ENCODE results near the gene PRKCE.

The PRKCE gene

DNA sequence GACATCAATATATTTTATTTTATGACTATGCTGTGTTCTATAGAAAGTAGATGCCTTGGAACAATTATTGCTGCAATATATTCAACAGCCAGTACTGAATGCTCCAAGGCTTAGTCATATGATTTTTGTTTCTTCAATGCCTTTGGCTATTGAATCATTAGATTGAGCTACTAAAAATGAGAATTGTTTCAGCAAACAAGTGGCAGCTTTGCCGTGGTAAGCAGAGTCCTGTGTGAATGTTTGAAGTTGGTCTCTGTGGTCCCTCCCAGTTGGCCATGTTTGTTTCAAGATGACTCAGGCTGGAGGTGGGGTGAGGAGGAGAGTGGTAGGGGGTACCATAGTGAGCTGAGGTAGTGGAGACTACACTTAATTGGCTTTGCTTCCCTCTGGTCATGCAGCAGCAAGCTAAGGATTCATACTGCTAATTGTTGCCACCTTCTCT lies 447.2 kb downstream of the PRKCE start:
- no peak for DNase-seq

DNA sequence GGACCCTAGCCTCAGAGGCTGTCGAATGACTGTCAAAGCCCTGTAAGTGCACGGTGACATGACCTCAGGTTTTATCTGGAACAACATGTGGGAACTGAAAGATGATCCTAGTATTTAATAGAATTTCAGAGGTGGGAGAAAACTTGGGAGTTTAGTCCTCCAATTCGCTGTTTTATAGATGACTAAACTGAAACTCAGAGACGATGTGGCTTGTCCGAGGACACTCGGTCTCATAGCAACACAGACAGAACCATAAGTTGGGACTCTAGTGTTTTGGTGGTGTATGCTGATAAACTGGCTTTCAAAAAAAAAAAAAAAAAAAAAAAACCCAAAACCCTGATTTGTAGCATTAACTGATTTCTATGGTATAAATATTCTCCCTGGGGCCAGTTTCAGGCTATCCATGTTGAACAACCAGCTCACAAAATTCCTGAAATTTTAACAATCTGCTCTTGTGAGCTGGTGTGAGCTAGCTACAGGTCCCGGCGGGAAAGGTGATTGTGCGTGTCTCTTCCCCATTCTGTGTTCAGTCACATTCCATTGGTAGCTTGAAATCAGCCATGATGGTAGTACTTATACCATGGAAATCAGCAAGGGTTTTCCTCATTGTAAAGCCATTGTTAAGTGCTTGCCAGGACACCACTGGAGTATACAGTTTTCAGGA lies 450.2 kb downstream of the PRKCE start:
- DNase-seq, result no peak

DNA sequence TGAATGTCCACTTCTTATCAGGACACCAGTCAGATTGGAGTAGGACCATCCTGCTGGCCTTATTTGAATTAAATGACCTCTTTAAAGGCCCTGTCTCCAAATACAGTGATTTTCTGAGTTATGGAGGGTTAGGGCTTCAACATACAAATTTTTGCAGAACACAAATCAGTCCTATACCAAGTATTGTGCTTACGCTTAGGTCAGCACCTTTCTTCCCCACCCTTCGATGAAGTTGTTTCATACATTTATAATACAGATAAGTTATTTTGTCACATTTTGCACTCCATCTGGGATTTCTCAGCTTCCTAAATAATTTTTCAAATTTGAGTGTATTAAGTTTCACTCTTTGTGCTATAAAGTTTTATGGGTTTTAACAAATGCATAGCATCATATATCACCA lies 455.2 kb downstream of the PRKCE start:
- DNase-seq, result no peak

DNA sequence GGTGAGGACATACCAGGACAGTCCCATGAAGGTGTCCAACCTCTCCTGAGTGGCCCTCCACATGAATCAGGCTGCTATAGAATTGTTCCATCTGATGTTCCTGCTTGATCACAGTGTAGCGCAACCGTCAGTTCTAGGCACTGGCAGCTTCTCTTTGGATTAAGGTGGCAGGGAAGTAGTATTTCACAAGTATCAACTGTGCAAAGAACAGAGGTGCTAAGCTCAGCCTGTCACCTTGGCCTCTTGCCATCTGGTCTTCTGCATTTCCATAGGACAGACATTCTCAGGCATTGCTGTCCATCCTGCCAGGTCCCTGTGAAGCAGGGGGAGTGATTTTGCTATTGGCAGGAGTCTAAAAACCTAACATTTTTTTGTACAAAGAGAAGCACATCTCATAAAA lies 463.5 kb downstream of the PRKCE start:
- DNase-seq, result no peak

DNA sequence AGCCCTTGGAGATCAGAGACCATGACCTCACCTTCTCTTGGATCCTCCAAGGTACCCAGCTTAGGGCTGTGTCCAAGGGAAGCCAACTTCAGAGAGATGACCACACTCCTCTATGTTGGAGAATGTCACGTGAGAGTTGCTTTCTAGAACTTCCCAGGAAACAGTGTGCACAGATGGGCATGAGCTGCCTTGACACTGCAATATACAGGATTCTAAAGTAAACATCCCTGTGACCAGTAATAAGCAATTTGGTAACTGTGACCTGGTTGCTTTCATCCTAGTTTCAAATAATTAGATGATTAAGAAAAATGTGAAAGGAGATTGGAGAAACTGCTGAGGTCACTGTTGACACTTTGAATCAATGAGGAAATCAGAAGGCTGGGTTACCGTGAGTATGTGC lies 464.7 kb downstream of the PRKCE start:
- DNase-seq, result no peak

DNA sequence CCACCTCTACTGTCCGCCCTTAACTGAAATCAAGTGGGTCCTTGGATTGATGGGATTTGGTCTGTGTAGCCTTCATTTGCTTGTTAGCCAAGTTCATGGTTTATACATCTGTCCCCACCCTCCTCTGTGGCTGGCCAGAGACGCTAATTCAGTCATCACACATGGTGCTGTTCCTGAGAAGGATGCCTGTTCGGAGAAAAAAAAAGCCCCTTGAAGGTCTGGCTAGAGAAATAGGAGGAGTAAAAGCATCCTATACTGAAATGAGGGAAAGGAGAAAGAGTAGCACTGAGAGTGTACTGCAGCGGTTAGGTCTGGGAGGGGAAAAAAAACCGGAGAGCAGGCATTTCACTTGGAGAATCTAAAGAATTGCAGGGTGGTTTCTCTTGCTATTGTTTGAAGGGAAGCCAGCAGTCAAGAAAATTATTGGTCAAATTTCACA lies 465.1 kb downstream of the PRKCE start:
- no peak for DNase-seq

DNA sequence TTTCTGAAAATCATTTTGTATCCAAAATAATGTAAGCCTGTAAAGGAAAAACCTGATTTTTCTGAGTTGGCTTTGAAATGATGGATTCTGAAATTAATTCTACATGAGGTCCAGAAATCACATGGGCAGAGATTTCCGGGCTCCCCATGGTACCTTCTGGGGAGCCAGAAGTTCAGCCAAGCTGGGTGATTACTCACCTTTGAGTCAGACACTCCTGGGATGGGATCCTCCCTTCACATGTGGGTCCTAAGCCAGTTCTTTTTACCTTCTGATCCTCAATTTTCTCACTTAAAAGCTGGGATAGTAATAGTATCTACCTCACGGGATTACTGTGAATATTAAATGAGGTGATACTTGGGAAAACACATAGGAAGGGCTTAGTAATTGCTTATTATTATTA lies 465.9 kb downstream of the PRKCE start:
- no peak for DNase-seq

DNA sequence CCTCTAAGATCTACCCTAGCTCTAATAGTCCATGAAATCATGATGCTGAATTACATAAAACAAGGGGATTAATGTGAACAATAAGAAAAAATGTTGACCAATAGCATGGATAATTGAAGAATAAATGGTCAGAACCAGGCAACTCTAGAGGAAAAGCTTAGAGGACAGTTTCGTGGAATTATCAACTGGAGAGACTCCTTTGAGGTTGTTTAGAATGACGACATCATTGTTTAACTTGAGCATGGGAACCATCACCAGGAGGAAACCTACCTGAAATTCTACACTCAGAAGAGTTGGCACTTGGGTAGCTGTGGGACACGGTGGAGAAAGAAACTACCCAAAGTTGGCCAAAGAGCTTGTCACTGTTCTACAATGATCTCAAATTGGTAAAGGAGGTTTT lies 466.5 kb downstream of the PRKCE start:
- no peak for DNase-seq

DNA sequence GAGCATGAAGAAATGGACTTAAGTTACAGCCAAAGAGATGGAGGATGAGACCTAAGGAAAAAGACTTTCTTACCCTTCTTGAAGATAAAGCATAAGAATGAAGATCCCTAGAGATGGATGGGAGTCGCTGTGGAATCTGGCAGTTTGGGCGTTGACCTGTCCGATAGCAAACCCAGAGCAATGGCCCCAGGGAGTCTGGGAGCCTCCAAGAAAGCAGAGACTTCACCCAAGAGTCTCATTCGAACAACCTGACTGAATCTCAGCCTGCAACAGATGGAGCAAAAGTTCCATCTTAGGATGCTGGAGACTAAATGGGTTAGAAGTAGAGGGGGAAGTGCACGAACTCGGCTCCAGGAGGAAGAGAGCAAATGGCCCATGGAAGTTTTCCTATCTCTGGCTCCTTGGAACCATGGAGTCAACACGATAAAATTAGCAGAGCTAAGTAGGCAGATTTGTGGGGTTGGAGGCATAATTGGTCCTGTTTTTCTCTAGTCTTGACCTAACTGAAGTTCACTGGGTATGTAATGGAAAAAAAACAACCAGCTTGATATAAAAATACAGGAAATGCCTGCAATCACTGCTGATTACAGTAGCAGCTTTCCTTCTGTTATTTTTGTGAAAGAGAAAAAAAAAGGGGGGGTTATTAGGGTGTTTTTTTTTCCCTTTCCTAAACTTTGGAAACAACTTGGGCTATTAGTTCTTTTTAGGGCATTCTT lies 467.3 kb downstream of the PRKCE start:
- DNase-seq, result no peak

DNA sequence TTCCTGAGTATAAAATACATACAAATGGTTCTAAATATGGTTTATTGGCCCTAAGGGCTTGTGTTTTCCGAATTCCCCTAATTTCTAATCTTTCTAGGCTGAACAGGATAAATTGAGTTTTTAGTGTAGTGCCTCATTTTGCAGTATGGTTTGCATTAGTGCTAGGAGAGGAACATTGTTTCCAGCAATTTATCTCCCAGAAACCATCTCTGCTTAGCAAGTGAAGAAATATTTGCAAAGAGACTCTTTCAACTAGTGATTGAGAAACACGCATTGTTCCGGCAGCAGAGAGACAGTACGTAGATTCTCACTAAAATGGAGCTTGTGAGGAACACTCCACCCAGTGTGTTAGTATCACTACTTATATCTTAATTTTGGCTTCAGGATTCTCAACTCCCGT lies 468.0 kb downstream of the PRKCE start:
- no peak for DNase-seq

DNA sequence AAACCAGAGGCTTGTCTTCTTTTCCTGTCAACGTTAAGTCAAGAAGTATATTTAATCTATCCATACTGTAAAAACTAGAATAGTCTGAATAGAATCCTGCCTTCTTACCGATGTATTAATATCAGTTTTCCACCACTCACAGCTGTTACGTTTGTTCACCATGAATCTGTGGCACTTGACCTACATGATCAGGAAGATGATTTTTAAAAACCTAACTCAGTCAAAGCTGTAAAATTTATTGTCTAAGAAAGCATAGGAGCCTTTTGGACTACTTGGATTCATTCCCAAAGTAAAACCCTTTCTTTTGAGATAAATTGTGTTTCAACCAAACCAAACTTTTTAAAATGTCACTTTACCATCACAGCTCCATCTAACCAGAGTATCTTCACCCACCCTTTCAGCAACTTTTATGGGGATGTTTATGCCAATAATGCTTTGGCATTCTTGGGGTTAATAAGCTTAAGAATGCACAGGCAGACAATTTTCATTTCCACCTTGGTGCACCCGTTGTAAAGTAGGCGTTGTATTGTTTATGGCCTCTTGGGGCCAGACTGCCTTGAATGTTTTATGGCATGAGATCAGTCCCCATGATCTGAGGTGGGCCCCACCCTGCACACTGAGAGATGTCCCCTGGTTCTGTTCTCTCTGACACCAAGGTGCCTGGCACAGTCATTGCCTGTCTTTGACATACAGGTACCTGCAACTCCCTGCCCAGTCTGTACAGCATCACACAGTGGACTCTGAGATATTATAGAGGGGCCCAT lies 469.5 kb downstream of the PRKCE start:
- DNase-seq, result no peak

DNA sequence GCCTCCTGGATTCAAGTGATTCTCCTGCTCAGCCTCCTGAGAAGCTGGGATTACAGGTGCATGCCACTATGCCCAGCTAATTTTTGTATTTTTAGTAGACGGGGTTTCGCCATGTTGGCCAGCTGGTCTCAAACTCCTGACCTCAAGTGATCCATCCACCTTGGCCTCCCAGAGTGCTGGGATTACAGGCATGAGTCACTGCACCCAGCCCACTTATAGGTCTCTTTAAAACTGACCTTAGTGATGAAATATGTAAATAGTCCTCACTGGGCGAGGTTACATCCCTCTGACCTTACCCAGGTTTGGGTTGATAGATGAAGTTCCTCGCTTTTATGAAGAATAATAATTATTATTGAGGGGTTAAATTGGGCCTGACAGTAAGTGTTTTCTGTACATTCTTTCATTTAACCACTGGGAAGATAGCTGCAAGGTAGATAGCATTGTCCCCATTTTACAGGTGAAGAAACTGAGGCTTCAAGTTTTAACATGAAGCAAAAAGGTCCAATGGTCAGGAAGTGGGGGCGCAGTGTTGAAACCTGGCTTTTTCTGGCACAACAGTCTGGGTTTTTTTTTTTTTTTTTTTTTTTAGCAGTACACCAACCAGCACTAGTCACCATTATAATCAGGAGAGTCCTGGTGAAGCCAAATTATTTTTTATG lies 471.0 kb downstream of the PRKCE start:
- DNase-seq, result no peak

DNA sequence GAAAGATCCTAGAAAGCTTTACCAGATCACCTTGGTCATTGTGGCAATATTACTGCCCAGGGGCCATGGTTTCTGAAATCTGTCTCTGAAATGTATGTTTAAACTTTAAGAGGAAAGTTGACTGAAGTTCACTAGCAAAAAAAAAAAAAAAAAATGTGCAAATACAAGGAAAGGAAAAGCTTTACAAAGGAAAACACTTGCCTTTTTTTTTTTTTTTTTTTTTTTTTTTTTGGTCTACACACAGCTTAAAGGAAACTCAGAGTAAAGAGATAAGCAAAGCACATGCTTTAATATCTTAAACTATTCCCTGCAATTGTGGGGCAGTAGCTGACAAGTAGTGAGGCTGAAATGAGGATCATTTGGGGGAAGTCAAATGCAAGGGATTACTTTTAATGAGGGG lies 471.5 kb downstream of the PRKCE start:
- no peak for DNase-seq

DNA sequence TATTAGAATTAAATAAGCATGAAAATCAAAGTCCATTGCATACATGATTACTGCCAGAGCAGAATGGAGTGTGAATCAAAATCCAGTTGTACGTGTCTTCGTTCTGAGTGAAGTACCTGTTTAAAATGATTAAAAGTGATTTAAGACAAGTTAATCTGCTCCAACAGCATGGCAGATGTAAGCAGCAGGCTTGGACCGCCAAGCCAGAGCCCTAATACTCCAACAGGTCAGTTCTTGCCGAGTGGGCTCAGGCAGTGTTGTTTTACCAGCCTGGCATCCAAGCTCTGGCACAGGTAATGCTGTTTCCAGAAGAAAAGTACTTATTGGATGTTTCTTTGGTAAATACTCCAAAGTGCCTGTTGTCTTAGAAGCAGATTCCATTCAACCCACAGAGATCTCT lies 474.3 kb downstream of the PRKCE start:
- DNase-seq, result no peak

DNA sequence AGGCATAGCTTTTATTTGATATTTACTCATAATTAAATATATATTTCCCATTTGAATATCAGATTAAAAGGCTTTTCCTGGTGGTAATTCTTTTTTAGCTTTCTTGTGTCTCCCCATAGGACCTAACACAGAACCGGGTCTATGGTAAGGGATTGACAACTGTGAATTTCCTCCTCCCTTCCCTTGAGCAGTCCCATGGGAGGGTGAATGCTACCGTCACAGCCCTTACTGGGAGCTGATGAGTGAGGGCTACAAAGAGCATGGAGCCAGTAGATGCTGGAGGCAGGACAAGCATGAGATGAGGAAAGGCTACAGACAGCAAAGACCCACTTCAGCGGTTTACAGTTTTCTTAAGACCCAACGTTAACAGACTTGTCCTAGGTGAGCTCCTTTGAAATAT lies 475.1 kb downstream of the PRKCE start:
- DNase-seq, result no peak

DNA sequence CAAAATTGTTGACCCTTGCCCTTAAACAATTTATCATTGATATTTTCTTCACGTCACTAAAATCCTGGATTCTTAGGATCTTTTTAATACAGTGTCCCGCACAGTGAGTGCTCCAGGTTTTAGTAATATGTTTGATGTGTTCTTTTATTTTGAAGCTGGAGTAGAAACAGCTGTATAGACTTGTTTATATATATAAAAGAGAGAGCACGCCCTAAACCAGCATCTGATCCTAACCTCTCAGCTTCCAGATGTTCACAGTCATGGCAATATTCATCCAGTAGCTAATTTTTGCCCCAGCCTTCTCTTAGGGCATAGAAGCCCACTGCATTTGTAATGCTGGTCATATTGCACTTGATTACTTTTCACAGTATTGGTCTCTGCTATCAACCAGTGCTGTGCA lies 475.7 kb downstream of the PRKCE start:
- DNase-seq, result no peak

DNA sequence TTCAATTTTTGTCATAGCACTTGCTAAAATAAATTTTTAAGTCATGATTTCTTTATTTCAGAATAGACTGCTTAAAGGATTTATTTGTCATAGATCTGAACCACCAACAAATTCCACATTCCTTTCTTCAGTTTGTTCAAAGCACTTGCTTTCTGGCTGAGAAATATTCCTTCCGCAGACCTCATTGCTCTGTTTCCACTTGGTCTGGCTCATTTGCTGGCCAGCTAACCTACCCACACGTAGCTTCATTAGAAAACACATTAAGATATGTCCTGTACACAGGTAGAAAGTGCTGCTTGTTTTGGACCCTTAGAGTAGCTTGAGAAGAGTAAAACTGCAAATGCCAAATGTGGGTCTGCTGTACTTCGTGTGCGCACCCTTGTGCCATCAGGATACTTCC lies 479.0 kb downstream of the PRKCE start:
- DNase-seq, result no peak

DNA sequence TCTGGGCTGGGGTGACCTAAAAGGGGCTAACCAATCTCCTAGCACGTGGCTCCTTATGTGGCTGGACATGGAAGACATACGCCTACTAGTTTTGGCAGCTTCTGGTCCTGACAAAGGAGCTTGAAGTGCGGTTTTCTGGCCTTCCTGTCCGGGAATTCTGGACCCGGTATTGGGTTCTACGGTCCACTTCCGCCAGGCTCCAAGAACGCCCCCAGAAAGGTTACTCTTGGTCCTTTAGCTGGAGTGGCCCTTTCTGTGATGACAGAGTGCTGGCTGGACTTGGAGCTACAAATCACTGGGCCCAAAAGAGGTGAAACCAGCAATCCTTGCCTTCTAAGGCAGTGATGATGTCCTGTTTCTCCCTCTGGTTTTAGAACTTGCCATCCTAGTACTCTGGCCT lies 481.5 kb downstream of the PRKCE start:
- DNase-seq, result no peak

DNA sequence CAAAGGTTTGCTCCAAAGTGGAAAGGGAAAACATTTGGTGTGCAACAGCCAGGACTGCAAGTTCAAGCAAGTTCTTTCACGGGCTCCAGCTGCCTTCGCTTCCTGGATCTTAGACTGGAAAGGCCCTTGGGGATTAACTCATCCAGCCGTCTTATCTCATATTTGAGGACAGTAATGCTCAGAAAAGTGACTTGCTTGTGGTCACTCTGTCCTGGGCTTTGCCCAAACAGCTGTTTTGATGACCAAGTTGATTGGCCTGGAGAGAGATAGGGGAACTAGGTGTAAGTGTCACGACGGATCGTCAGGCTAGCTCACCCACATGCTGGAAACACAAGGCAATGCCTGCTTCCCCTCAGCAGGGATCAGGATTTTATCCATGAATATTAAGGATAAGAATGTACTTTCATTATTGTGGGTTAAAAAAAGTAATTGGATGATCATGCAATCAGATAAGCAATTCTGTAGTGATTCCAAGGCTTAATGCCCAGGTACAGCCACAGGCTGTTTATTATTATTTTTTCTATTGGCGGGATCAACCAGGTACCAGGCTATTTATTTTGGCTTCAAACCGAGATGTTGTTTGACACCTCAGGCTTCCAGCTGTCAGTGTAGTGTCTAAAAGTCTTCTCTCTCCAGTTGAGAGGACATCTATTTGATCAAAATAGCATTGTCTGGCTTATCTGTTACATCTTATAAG lies 483.2 kb downstream of the PRKCE start:
- no peak for DNase-seq

DNA sequence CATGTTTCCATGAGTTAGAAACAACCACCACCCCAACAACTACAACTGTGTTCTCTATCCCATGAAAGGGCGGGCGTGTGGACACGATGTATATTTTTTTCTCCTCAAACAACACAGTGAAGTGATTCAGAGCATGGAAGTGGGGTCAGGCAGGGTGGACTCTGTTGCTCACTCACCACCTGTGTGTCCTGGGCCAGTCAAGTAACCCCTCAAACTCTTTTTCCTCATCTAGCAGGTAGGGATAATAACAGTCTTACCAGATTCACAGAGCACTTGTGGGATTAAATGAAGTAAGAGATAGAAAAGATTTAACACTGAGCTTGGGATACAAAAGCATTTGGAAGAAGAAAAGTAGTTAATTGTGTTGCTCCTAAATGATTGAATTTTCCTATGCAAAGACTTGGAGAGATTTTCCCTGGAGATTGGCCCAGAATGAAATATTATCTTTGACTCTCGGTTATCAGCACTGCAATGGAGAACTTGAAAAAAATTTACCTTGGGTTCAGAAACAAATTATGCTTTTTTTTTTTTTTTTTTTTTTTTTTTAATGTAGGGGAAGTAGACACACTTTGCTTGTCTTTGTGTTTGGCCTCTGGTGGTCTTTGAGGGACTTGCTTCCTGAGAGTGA lies 483.9 kb downstream of the PRKCE start:
- no peak for DNase-seq

DNA sequence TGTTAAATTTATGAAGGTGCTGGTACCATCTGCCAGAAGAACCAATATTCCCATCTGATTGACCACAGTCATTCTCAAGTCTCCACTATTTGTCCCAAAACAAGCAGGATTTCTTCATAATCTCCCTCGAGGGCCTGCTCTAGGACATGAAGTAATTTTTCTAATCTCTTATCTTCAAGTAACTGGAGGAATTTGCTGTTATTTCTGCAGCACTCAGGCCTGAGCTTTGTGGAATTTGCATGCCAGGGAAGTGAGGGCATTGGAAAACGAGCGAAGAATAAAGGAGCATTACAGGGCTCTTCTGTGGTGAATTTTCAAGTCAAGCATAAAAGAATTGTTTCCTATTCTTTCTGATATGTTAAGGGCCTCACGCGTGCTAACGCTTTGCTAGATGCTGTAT lies 484.5 kb downstream of the PRKCE start:
- DNase-seq, result no peak

DNA sequence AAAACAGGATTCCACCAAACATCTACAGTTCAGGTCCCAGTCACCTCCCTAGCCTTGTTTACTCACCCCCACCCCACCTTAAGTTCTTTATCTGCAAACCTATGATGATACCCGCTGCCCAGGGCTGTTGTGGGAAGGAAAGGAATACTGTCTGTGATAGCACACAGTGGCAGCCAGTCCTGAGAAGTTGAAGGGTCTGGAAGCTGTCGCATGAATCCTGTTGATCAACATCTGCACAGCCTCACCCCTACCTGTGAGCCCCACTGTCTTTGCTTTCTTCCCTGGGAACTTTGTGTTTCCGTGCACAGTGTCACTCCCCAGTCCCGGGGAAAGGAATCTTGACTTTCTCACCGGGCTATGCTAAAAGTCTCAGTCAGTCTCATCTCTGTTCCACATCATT lies 485.0 kb downstream of the PRKCE start:
- no peak for DNase-seq
